ACHN (cell line): ENCODE measurements around the gene MED7.
A peak's percentile ranks its signal among the peaks of the same experiment; 100 is the strongest.
"Not testable (repeated sequence)": the region's sequence is repeated elsewhere in the genome, so short reads cannot be mapped to it uniquely, and the experiment has no call there.

Source experiments
- DNase-seq: peaks from one replicate; pipeline ENCODE4 v3.0.0-alpha.2; 2015
- in situ Hi-C: cut with HindIII; loops from 2 replicates; pipeline ENCODE4 v1.10.0; 2017; ENCODE audit warnings: low sequenced_read_pairs, low pct_ligation_motif_present, low pct_unique_long_range_greater_than_20kb

MED7 gene

GRCh38 chr5:157142317-157143126 is at the start of gene MED7:
Gene MED7, minus strand, starts transcription at chr5:157142865. Its CDS starts 3,434 bp downstream, at chr5:157139431.
- in situ Hi-C loops, result no loop called here
- peak; percentile 98 for DNase-seq

GRCh38 chr5:157189223-157189622 is 46.6 kb upstream of the MED7 start:
- DNase-seq, result no peak
- in situ Hi-C loops, result no loop called here

GRCh38 chr5:157188270-157188669 is 45.6 kb upstream of the MED7 start:
- DNase-seq, result no peak
- in situ Hi-C loops, result no loop called here

GRCh38 chr5:157187046-157187754 is 44.5 kb upstream of the MED7 start:
- in situ Hi-C loops, result no loop called here
- no peak for DNase-seq

- no peak for DNase-seq
- in situ Hi-C loops, result no loop called here
Measured at GRCh38 chr5:157186309-157187045, 43.8 kb upstream of the MED7 start.

- DNase-seq, in situ Hi-C loops: not testable (repeated sequence)
Measured at GRCh38 chr5:157185122-157185521, 42.5 kb upstream of the MED7 start.

GRCh38 chr5:157184117-157184670 is 41.5 kb upstream of the MED7 start:
- DNase-seq, result no peak
- in situ Hi-C loops, result no loop called here

- no peak for DNase-seq
Measured at GRCh38 chr5:157182143-157182757, 39.6 kb upstream of the MED7 start.

GRCh38 chr5:157180374-157181264 is 38.0 kb upstream of the MED7 start, which contains the start of gene ITK:
Gene ITK, plus strand, starts transcription at chr5:157180840. Its CDS starts 138 bp downstream, at chr5:157180978.
- in situ Hi-C loops, result no loop called here
- no peak for DNase-seq

More at GRCh38 chr5:157182143-157182757, 39.6 kb upstream of the MED7 start:
- in situ Hi-C loops, result no loop called here

GRCh38 chr5:157178966-157179365 is 36.3 kb upstream of the MED7 start:
- DNase-seq, result no peak
- in situ Hi-C loops, result no loop called here

- no peak for DNase-seq
- in situ Hi-C loops, result no loop called here
Measured at GRCh38 chr5:157177953-157178352, 35.3 kb upstream of the MED7 start.

GRCh38 chr5:157175071-157175612 is 32.5 kb upstream of the MED7 start:
- in situ Hi-C loops, result no loop called here
- DNase-seq, result no peak

- in situ Hi-C loops, result no loop called here
- DNase-seq, result no peak
Measured at GRCh38 chr5:157172403-157172802, 29.7 kb upstream of the MED7 start.

- in situ Hi-C loops, result no loop called here
- no peak for DNase-seq
Measured at GRCh38 chr5:157168286-157168685, 25.6 kb upstream of the MED7 start.

GRCh38 chr5:157167214-157167621 is 24.6 kb upstream of the MED7 start:
- in situ Hi-C loops, result no loop called here
- peak; percentile 84 for DNase-seq

- in situ Hi-C loops, result no loop called here
Measured at GRCh38 chr5:157166214-157167213, 23.8 kb upstream of the MED7 start, which contains the start of gene GARIN3. Gene GARIN3, minus strand, starts transcription at chr5:157166264. Its CDS starts 96 bp downstream, at chr5:157166168.

More at GRCh38 chr5:157166214-157167213, 23.8 kb upstream of the MED7 start, which contains the start of gene GARIN3:
- no peak for DNase-seq
